Measurements from ENCODE around the gene AP1S2.

DNA sequence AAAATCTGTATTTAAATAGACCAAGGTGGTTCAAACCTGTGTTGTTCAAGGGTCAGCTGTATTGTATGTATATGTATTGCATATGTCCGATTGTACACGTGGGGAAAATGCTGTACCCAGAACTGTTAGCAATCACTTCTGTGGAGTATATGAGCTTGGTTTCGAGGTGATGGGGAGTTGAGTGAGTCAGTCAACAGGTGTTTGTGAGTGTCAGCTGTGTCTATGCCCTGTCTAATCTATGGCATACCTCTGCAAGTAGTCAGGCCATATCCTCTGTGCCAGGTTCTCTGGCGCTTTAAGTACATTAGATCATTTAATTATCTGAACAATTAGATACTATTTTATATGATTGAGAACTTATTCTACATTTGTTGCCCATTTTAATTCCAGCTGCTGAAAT lies 56.9 kb downstream of the AP1S2 start:
- TF ChIP-seq, protein P1, sequence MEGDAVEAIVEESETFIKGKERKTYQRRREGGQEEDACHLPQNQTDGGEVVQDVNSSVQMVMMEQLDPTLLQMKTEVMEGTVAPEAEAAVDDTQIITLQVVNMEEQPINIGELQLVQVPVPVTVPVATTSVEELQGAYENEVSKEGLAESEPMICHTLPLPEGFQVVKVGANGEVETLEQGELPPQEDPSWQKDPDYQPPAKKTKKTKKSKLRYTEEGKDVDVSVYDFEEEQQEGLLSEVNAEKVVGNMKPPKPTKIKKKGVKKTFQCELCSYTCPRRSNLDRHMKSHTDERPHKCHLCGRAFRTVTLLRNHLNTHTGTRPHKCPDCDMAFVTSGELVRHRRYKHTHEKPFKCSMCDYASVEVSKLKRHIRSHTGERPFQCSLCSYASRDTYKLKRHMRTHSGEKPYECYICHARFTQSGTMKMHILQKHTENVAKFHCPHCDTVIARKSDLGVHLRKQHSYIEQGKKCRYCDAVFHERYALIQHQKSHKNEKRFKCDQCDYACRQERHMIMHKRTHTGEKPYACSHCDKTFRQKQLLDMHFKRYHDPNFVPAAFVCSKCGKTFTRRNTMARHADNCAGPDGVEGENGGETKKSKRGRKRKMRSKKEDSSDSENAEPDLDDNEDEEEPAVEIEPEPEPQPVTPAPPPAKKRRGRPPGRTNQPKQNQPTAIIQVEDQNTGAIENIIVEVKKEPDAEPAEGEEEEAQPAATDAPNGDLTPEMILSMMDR (conservative IDR thresholded peaks at IDR 0.05; ENCODE audit: low read length), result no peak
- TF ChIP-seq EZH2phosphoT487 (IDR thresholded peaks at IDR 0.05; ENCODE audit: borderline replicate concordance), result no peak

All from Loucy (cell line).